Naive thymus-derived CD4-positive, alpha-beta T cell (primary cell): ENCODE measurements around the gene HYAL1. TPM values are rescaled to one million over a fixed set of nuclear protein-coding genes. Genes with fewer than 3 reads are reported as not detected.
A peak's percentile ranks its signal among the peaks of the same experiment; 100 is the strongest.

ENCODE experiments used
- ATAC-seq: fragments of 150-1000 bp; cut with Tn5 transposase; 2 replicates; pipeline ENCODE4 v1.10.0; 2021; ENCODE audit warnings: mild to moderate bottlenecking, moderate library complexity
- CTCF ChIA-PET: fragments of 350-600 bp; sonication (Branson Sonifier 250); formaldehyde crosslinking; loops from one replicate; lab custom pipeline; 2021; ENCODE audit warnings: antibody characterized with exemption; lab: Charles Lee
- POLR2A ChIA-PET: fragments of 350-600 bp; sonication (Branson Sonifier 250); formaldehyde crosslinking; loops from one replicate; lab custom pipeline; 2021; ENCODE audit warnings: antibody characterized with exemption, inconsistent platforms; lab: Charles Lee
- DNase-seq, 9 donors: peaks; one replicate each; pipeline versions ENCODE4 v3.0.0 to v3.0.0-alpha.2; 2020 to 2022; ENCODE audit warnings: mixed read lengths in 1 of 9
- H3K27ac ChIP-seq: one replicate; pipeline ENCODE4 v1.7.0; 2013; ENCODE audit warnings: mild to moderate bottlenecking, low read depth, low read length, moderate library complexity
- H3K27me3 ChIP-seq, 2 donors: one replicate each; pipeline ENCODE4 v1.7.0; 2013; ENCODE audit warnings: low read length in 2 of 2, mild to moderate bottlenecking in 2 of 2, moderate library complexity in 2 of 2; ENCODE audit not compliant: control insufficient read depth in 2 of 2, insufficient read depth in 2 of 2
- H3K36me3 ChIP-seq, 3 experiments: 1 replicate in 2 of 3; 2 replicates in 1 of 3; pipeline ENCODE4 v1.7.0; 2013; ENCODE audit warnings: low read length in 3 of 3, mild to moderate bottlenecking in 3 of 3, moderate library complexity in 1 of 3; ENCODE audit not compliant: insufficient read depth in 3 of 3, control insufficient read depth in 2 of 3
- H3K4me1 ChIP-seq, 2 donors: one replicate each; pipeline ENCODE4 v1.7.0; 2013; ENCODE audit warnings: low read length in 2 of 2, mild to moderate bottlenecking in 2 of 2, moderate library complexity in 1 of 2; ENCODE audit not compliant: control insufficient read depth in 2 of 2, insufficient read depth in 2 of 2
- H3K4me3 ChIP-seq: 2 replicates; pipeline ENCODE4 v1.7.0; 2013; ENCODE audit warnings: mild to moderate bottlenecking, low read length
- H3K9me3 ChIP-seq, 3 experiments: 1 replicate in 2 of 3; 2 replicates in 1 of 3; pipeline ENCODE4 v1.7.0; 2013; ENCODE audit warnings: low read length in 3 of 3; ENCODE audit not compliant: control insufficient read depth in 2 of 3
- H3K27ac Mint-ChIP-seq, 9 donors: one replicate each; pipeline ENCODE4 v1.8.0; 2020 to 2022; ENCODE audit warnings: mixed read lengths in 9 of 9, mild to moderate bottlenecking in 8 of 9, moderate library complexity in 5 of 9, inconsistent platforms in 2 of 9
- H3K27me3 Mint-ChIP-seq, 5 donors: one replicate each; pipeline ENCODE4 v1.8.0; 2021 to 2022; ENCODE audit warnings: mixed read lengths in 5 of 5, mild to moderate bottlenecking in 1 of 5
- H3K36me3 Mint-ChIP-seq, 5 donors: one replicate each; pipeline ENCODE4 v1.8.0; 2020 to 2022; ENCODE audit warnings: mixed read lengths in 5 of 5, mild to moderate bottlenecking in 3 of 5, inconsistent platforms in 1 of 5
- H3K4me1 Mint-ChIP-seq, 7 donors: one replicate each; pipeline ENCODE4 v1.8.0; 2020 to 2022; ENCODE audit warnings: mixed read lengths in 7 of 7, mild to moderate bottlenecking in 3 of 7, inconsistent platforms in 1 of 7
- H3K4me3 Mint-ChIP-seq, 10 donors: one replicate each; pipeline ENCODE4 v1.8.0; 2020 to 2022; ENCODE audit warnings: mild to moderate bottlenecking in 10 of 10, mixed read lengths in 10 of 10, moderate library complexity in 6 of 10, inconsistent platforms in 2 of 10
- H3K9me3 Mint-ChIP-seq, 11 donors: one replicate each; pipeline ENCODE4 v1.8.0; 2020 to 2022; ENCODE audit warnings: mixed read lengths in 11 of 11, mild to moderate bottlenecking in 4 of 11, inconsistent platforms in 1 of 11, moderate library complexity in 1 of 11
- intact Hi-C, 2 donors: fragments of 100-400 bp; cut with micrococcal nuclease; formaldehyde crosslinking; loops; one replicate each; pipeline ENCODE4 v1.15.1; 2023
- polyA plus RNA-seq, 2 donors: library from polyadenylated mRNA; unstranded; fragments of 300-500 nt; fragmentation: Illumina TruSeq; gene quantifications; one replicate each; pipeline ENCODE4 v1.2.3, GENCODE V29; 2021
- total RNA-seq, 6 experiments: library from RNA in 5 of 6; stranded (reverse) in 5 of 6; gene quantifications; 1 replicate in 5 of 6; 2 replicates in 1 of 6; pipeline ENCODE4 v1.2.3 and lab custom pipeline; 2021 to 2026

HYAL1 gene
- total and polyA plus RNA-seq, 7 experiments from 2014 or later = 0.12 to 0.51 (median 0.28) TPM; not detected in 1

DNA sequence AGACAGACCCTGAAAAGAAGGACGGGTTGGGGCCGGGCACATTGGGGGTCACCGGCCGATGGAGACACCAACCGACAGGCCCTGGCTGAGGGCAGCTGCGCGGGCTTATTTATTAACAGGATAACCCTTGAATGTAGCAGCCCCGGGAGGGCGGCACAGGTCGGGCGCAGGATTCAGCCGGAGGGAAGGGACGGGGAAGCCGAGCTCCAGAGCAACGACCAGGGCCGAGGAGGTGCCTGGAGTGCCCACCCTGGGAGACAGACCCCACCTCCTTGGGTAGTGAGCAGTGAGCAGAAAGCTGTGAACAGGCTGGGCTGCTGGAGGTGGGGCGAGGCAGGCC, 26.6 kb downstream of the HYAL1 start:
- ATAC-seq = no peak
- Mint-ChIP-seq H3K36me3 (no peaks in the 10 kb centered on the region), H3K9me3 (peaks cover 0 to 2% (median 0%) of the 10 kb centered on the region in 11 donors), H3K27ac (no peak overlapping the region), H3K27me3 (peaks cover 21 to 47% (median 29%) of the 10 kb centered on the region in 5 donors), H3K4me3 (peak overlapping the region in 1 of 10 donors; percentile 80), H3K4me1 (peaks cover 20 to 27% (median 25%) of the 10 kb centered on the region in 7 donors)
- Histone ChIP-seq H3K27ac (no peak overlapping the region), H3K4me1 (peaks cover 10 to 22% of the 10 kb centered on the region in 2 donors), H3K36me3 (no peaks in the 10 kb centered on the region), H3K27me3 (peaks cover 15 to 23% of the 10 kb centered on the region in 2 donors), H3K9me3 (no peaks in the 10 kb centered on the region), H3K4me3 (no peak overlapping the region)
- CTCF ChIA-PET = interaction anchor here (0.6 to 1.7 kb wide), 2 partner anchors 50 to 82 kb away, joined by 4 to 7 read pairs; no protein-coding TSS in a partner anchor
- DNase-seq = no peak
- POLR2A ChIA-PET = no interaction called here
- intact Hi-C loops = no loop called here

DNA sequence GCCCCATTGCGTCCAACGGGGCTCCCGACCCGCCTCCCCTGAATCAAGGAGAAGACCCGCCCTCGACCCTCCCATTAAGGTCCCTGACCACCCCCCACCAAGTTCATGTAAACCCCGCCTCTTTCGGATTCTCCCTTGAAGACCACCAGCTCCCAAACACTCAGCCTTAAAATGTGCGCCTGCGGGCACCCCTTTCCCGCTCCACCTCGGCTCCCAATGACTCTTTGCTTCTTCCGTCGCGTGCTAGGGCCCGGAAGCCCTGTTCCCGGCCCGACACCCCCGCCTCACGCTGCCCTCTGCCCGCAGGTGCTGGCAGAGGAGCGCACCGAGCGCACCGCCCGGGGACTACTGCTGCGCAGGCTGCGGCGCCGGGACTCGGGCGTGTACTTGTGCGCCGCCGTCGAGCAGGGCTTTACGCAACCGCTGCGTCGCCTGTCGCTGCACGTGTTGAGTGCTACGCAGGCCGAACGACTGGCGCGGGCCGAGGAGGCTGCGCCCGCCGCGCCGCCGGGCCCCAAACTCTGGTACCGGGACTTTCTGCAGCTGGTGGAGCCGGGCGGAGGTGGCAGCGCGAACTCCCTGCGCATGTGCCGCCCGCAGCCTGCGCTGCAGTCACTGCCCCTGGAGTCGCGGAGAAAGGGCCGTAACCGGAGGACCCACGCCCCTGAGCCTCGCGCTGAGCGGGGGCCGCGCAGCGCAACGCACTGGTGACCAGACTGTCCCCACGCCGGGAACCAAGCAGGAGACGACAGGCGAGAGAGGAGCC, 27.2 kb downstream of the HYAL1 start:
- peaks cover 10 to 22% of the 10 kb centered on the region in 2 donors for H3K4me1 ChIP-seq
- H3K4me1 Mint-ChIP-seq = peaks cover 20 to 31% (median 26%) of the 10 kb centered on the region in 7 donors
- no peaks in the 10 kb centered on the region for H3K36me3 Mint-ChIP-seq
- peak overlapping the region in 1 of 9 donors; percentile 23 for H3K27ac Mint-ChIP-seq
- DNase-seq (peak in 3 of 9 donors; percentile 37 to 45 (median 43)), ATAC-seq (peak; percentile 22)
- no peaks in the 10 kb centered on the region for H3K9me3 ChIP-seq
- H3K27ac ChIP-seq = no peak overlapping the region
- H3K9me3 Mint-ChIP-seq = peaks cover 0 to 2% (median 0%) of the 10 kb centered on the region in 11 donors
- intact Hi-C loops = no loop called here
- ChIA-PET POLR2A (no interaction called here), CTCF (interaction anchor here (1.7 kb wide), 1 partner anchor 82 kb away, joined by 7 read pairs; no protein-coding TSS in a partner anchor)
- no peaks in the 10 kb centered on the region for H3K36me3 ChIP-seq
- peaks cover 15 to 23% of the 10 kb centered on the region in 2 donors for H3K27me3 ChIP-seq
- peak overlapping the region; percentile 48 to 80 (median 64) for H3K4me3 Mint-ChIP-seq
- no peak overlapping the region for H3K4me3 ChIP-seq
- H3K27me3 Mint-ChIP-seq = peaks cover 21 to 49% (median 29%) of the 10 kb centered on the region in 5 donors

DNA sequence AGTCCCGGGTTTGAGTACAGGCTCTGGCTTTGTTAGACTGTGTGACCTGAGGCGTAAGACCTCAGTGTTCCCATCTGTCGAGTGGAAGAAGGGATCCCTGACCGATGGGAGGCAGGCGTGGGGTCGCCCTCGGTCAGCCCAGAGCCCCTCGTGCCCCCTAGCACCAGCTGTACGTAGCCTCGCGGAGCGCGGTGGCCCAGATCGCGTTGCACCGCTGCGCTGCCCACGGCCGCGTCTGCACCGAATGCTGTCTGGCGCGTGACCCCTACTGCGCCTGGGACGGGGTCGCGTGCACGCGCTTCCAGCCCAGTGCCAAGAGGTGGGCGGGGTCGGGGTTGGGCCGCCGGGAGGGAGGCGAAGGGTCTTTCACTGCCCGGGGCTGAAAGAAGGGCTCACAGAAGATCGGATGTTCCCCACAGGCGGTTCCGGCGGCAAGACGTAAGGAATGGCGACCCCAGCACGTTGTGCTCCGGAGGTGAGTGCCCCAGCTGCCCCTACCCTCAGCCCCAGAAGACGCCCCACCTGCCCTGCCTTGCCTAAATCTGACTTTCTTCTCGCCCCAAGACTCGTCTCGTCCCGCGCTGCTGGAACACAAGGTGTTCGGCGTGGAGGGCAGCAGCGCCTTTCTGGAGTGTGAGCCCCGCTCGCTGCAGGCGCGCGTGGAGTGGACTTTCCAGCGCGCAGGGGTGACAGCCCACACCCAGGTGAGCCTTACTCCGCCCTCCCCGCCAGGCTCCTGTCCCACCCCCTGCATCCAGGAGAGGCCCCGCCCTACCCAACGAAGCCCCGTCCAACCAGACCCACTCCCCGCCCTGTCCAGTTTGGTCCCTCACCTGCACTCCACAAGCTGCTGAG, 28.0 kb downstream of the HYAL1 start:
- H3K4me1 Mint-ChIP-seq = peaks cover 20 to 31% (median 26%) of the 10 kb centered on the region in 7 donors
- H3K9me3 Mint-ChIP-seq = peaks cover 0 to 2% (median 0%) of the 10 kb centered on the region in 11 donors
- H3K9me3 ChIP-seq = no peaks in the 10 kb centered on the region
- H3K36me3 Mint-ChIP-seq = no peaks in the 10 kb centered on the region
- H3K36me3 ChIP-seq = no peaks in the 10 kb centered on the region
- CTCF ChIA-PET = interaction anchor here (0.6 to 5.1 kb wide), 4 partner anchors 29 to 1565 kb away, joined by 3 to 47 read pairs (median 8); partner anchors contain the start of gene GNAT1
- H3K4me1 ChIP-seq = peaks cover 10 to 22% of the 10 kb centered on the region in 2 donors
- ATAC-seq = no peak
- peak in 1 of 9 donors; percentile 9 for DNase-seq
- peaks cover 21 to 49% (median 29%) of the 10 kb centered on the region in 5 donors for H3K27me3 Mint-ChIP-seq
- H3K27me3 ChIP-seq = peaks cover 15 to 23% of the 10 kb centered on the region in 2 donors
- intact Hi-C loops = no loop called here
- no peak overlapping the region for H3K4me3 ChIP-seq
- H3K27ac ChIP-seq = no peak overlapping the region
- POLR2A ChIA-PET = interaction anchor here (0.5 kb wide), 1 partner anchor 77 kb away, joined by 3 read pairs; no protein-coding TSS in a partner anchor
- peak overlapping the region in 1 of 9 donors; percentile 46 for H3K27ac Mint-ChIP-seq
- H3K4me3 Mint-ChIP-seq = peak overlapping the region; percentile 42 to 80 (median 64)

DNA sequence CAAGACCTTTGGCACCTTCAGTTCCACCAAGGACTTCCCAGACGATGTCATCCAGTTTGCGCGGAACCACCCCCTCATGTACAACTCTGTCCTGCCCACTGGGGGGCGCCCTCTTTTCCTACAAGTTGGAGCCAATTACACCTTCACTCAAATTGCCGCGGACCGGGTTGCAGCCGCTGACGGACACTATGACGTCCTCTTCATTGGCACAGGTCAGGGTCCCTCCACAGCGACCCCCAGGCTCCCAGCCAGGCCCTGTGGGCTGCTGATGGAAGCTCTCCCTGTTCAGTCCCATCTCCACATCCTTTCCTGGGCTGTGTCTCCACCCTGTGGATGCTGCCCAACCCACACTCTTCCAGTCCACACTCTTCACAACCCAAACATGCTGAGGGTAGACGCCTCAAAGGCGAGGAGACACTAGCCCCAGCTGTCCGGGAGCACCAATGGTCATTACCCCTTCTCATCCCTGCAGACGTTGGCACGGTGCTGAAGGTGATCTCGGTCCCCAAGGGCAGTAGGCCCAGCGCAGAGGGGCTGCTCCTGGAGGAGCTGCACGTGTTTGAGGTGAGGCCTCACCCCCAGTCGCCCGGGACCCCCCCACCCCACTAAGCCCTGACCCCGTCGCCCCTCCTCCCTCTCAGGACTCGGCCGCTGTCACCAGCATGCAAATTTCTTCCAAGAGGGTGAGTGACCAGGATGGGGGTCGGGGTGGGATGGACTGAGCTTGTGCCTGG, 28.8 kb downstream of the HYAL1 start:
- ChIA-PET POLR2A (no interaction called here), CTCF (interaction anchor here (0.6 to 5.1 kb wide), 4 partner anchors 28 to 1564 kb away, joined by 3 to 47 read pairs (median 8); partner anchors contain the start of gene GNAT1)
- DNase-seq = peak; percentile 47 to 79 (median 67)
- Mint-ChIP-seq H3K27ac (peak overlapping the region in 8 of 9 donors; percentile 6 to 79 (median 34)), H3K36me3 (no peaks in the 10 kb centered on the region), H3K27me3 (peaks cover 21 to 49% (median 29%) of the 10 kb centered on the region in 5 donors), H3K4me1 (peaks cover 20 to 31% (median 26%) of the 10 kb centered on the region in 7 donors), H3K4me3 (peak overlapping the region; percentile 30 to 80 (median 68)), H3K9me3 (peaks cover 0 to 2% (median 0%) of the 10 kb centered on the region in 11 donors)
- Histone ChIP-seq H3K4me3 (no peak overlapping the region), H3K27ac (no peak overlapping the region), H3K4me1 (peaks cover 10 to 22% of the 10 kb centered on the region in 2 donors), H3K9me3 (no peaks in the 10 kb centered on the region), H3K36me3 (no peaks in the 10 kb centered on the region), H3K27me3 (peaks cover 15 to 23% of the 10 kb centered on the region in 2 donors)
- ATAC-seq = peak; percentile 49
- intact Hi-C loops = loop anchor here (1.0 kb wide), 1 partner anchor 50 kb away; no protein-coding TSS in a partner anchor

DNA sequence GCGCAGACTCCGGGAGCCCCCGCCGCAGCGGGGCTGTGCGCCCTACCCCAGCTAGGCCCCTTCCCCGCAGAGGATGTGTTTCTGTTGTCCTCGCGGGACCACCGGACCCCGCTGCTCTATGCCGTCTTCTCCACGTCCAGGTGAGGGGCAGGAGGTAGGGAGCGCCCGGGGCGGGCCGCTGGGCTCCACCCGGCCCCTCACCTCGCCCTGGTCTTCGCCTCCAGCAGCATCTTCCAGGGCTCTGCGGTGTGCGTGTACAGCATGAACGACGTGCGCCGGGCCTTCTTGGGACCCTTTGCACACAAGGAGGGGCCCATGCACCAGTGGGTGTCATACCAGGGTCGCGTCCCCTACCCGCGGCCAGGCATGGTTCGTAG, 29.7 kb downstream of the HYAL1 start:
- DNase-seq (no peak), ATAC-seq (no peak)
- peaks cover 15 to 23% of the 10 kb centered on the region in 2 donors for H3K27me3 ChIP-seq
- POLR2A ChIA-PET = interaction anchor here (1.1 kb wide), 1 partner anchor 79 kb away, joined by 3 read pairs; no protein-coding TSS in a partner anchor
- intact Hi-C loops = loop anchor here (1.0 to 2.0 kb wide), 10 partner anchors 13 to 152 kb away; partner anchors contain the start of genes GNAI2 (in 1 of the 2), HYAL3 (in 1 of the 2), IFRD2 (in 1 of the 2) and NAA80 (in 1 of the 2)
- Mint-ChIP-seq H3K27ac (no peak overlapping the region), H3K9me3 (peaks cover 0 to 2% (median 0%) of the 10 kb centered on the region in 11 donors), H3K36me3 (no peaks in the 10 kb centered on the region), H3K4me3 (peak overlapping the region in 3 of 10 donors; percentile 78 to 88 (median 80)), H3K4me1 (peaks cover 20 to 31% (median 26%) of the 10 kb centered on the region in 7 donors), H3K27me3 (peaks cover 21 to 50% (median 29%) of the 10 kb centered on the region in 5 donors)
- CTCF ChIA-PET = interaction anchor here (2.2 to 5.1 kb wide), 2 partner anchors 27 to 80 kb away, joined by 12 to 47 read pairs; partner anchors contain the start of gene GNAT1
- H3K4me3 ChIP-seq = no peak overlapping the region
- H3K4me1 ChIP-seq = peaks cover 10 to 22% of the 10 kb centered on the region in 2 donors
- no peak overlapping the region for H3K27ac ChIP-seq
- no peaks in the 10 kb centered on the region for H3K36me3 ChIP-seq
- no peaks in the 10 kb centered on the region for H3K9me3 ChIP-seq
